Heart right ventricle (tissue), 16 donors: Measurements from ENCODE around the gene ZNF136. TPM values are rescaled to one million over a fixed set of nuclear protein-coding genes. Genes with fewer than 3 reads are reported as not detected.

Source experiments
- ATAC-seq, 8 donors: fragments of 200-7000 bp; cut with Tn5 transposase; one replicate each; pipeline ENCODE4 v1.9.1; 2020; ENCODE audit warnings: mild to moderate bottlenecking in 8 of 8, moderate library complexity in 8 of 8, moderate number of reproducible peaks in 1 of 8
- DNase-seq, 2 donors: peaks; one replicate each; pipeline ENCODE4 v3.0.0-alpha.2; 2020
- H3K27ac ChIP-seq, 10 donors: fragments of 200-600 bp; sonication (generic) in 2 of 10; one replicate each; pipeline versions ENCODE4 v1.5.0 to v1.8.0; 2020 to 2022; ENCODE audit warnings: mild to moderate bottlenecking in 3 of 10
- H3K27me3 ChIP-seq, 7 donors: fragments of 200-600 bp; one replicate each; pipeline ENCODE4 v1.8.0; 2021 to 2022; ENCODE audit warnings: mild to moderate bottlenecking in 2 of 7
- H3K36me3 ChIP-seq, 9 donors: fragments of 200-600 bp; sonication (generic) in 1 of 9; one replicate each; pipeline versions ENCODE4 v1.5.0 to v1.8.0; 2020 to 2022; ENCODE audit warnings: mild to moderate bottlenecking in 2 of 9
- H3K4me1 ChIP-seq, 9 donors: fragments of 200-600 bp; sonication (generic) in 1 of 9; one replicate each; pipeline versions ENCODE4 v1.5.0 to v1.8.0; 2020 to 2022; ENCODE audit warnings: mild to moderate bottlenecking in 4 of 9
- H3K4me3 ChIP-seq, 10 donors: fragments of 200-600 bp; sonication (generic) in 2 of 10; one replicate each; pipeline versions ENCODE4 v1.5.0 to v1.8.0; 2020 to 2022; ENCODE audit warnings: mild to moderate bottlenecking in 7 of 10, moderate library complexity in 2 of 10
- H3K9me3 ChIP-seq, 11 donors: fragments of 200-600 bp in 10 of 11; sonication (generic) in 2 of 11; one replicate each; pipeline versions ENCODE4 v1.5.0 to v1.8.0; 2013 to 2022; ENCODE audit warnings: mild to moderate bottlenecking in 2 of 11, control low read depth in 1 of 11, moderate library complexity in 1 of 11
- CTCF ChIP-seq, 9 donors: fragments of 200-600 bp; sonication (generic) in 2 of 9; IDR thresholded peaks; one replicate each; pipeline versions ENCODE4 v1.5.0 to v1.8.0; 2021 to 2022; ENCODE audit warnings: antibody characterized with exemption in 9 of 9, mild to moderate bottlenecking in 5 of 9, moderate library complexity in 1 of 9
- WGBS, 2 donors: extraction: QIAGEN DNeasy Blood & Tissue Kit; methylation state at CpG; one replicate each; pipeline ENCODE4 v1.1.7; 2013; ENCODE audit warnings: inconsistent platforms in 1 of 2; 5-methylcytosine and 5-hydroxymethylcytosine counted together
- intact Hi-C, 10 donors: fragments of 100-400 bp; cut with DNase I; formaldehyde crosslinking; loops; one replicate each; pipeline versions ENCODE4 v1.11.1 to v1.14.2; 2022
- polyA plus RNA-seq, 2 donors: library from polyadenylated mRNA; stranded (reverse); fragments of 200-250 nt; gene quantifications; one replicate each; pipeline ENCODE4 v1.2.3, GENCODE V29; 2013
- total RNA-seq, 10 donors: library from RNA; stranded (reverse); fragmentation: NEBNext Ultra II Directional in 3 of 10; extraction: Animal tissue kit (Norgen Biotek cat#: 25700) in 3 of 10; gene quantifications; one replicate each; pipeline versions ENCODE4 v1.2.1 to v1.2.4, GENCODE V29; 2021 to 2023
- donor health status: Arrhythmogenic right ventricular cardiomyopathy.
- donor health status: ischemic (EF 13 %, LVEDD 7.1; RV severe dilation, severe dysfunction).
- donor health status: healthy with polysubstance abuse.
- donor health status: DM: no; HTN: yes; CAD: no.
- donor health status: DM: no; HTN: no; CAD: no.
- donor health status: ischemic (EF 25% LVEDD 6.9; RV normal size, moderate dysfunction).
- donor health status: ischemic (EF 25% LVEDD 5.7; RV mildly dilated, moderate dysfunction).
- donor health status: healthy.
- donor health status: DM: yes; HTN: yes; CAD: no.
- donor health status: Ischemic cardiomyopathy.
- donor health status: ischemic (EF 35%, LVEDD 5.7; RV mildly dilated, moderate dysfunction).
- donor health status: nonischemic (EF 11% LVEDD 7.7; RV severe dilation, severe dysfunction).
- donor health status: DM: yes; HTN: yes; CAD: no.
- donor health status: PGD.
- donor health status: ischemic (EF 29% LVEDD 5.4; RV normal size, mild dysfunction).
- donor health status: nonischemic (EF 23%, LVEDD 6.1; RV moderate dilation, normal function).

ZNF136 gene
- total and polyA plus RNA-seq, 12 donors: 2.0 to 7.1 (median 4.5) TPM

- H3K4me1 ChIP-seq: peaks cover 0 to 25% (median 20%) of the 10 kb centered on the region in 9 donors
- WGBS, 2 donors: 0 to 1% methylated on average over 49 of the region's 49 CpGs
- peak; percentile 95 to 97 for DNase-seq
- intact Hi-C loops: loop anchor here (1.0 to 10.0 kb wide), 22 partner anchors 47 to 417 kb away; partner anchors contain the start of genes ZNF491 (in 4 of the 10), ZNF69 (in 1 of the 10), ZNF844 (in 1 of the 10) and ZNF878 (in 1 of the 10)
- H3K27ac ChIP-seq: peak within 1 kb of the TSS; percentile 44 to 89 (median 78)
- peak within 1 kb of the TSS; percentile 57 to 97 (median 76) for H3K4me3 ChIP-seq
- ATAC-seq: peak; percentile 98 to 100 (median 99)
- no peaks in the 10 kb centered on the region for H3K27me3 ChIP-seq
- peaks cover 0 to 13% (median 0%) of the 10 kb centered on the region in 11 donors for H3K9me3 ChIP-seq
- H3K36me3 ChIP-seq: peaks cover 0 to 43% (median 24%) of the 10 kb centered on the region in 9 donors
- TF ChIP-seq CTCF (IDR thresholded peaks at IDR 0.05): peak in 1 of 9 donors; percentile 10
These were observed 22.9 kb upstream of the ZNF136 start, which contains the start of gene ZNF20 for GRCh38 chr19:12139885-12140544. Gene ZNF20, minus strand, starts transcription at chr19:12140350. Its CDS starts 168 bp downstream, at chr19:12140182.

- peaks cover 0 to 43% (median 24%) of the 10 kb centered on the region in 9 donors for H3K36me3 ChIP-seq
- WGBS, 2 donors: 4% methylated on average over 17 of the region's 17 CpGs
- intact Hi-C loops: loop anchor here (1.0 to 10.0 kb wide), 21 partner anchors 48 to 344 kb away; partner anchors contain the start of genes ZNF491 (in 4 of the 10), ZNF69 (in 1 of the 10), ZNF844 (in 1 of the 10) and ZNF878 (in 1 of the 10)
- no peaks in the 10 kb centered on the region for H3K27me3 ChIP-seq
- peak overlapping the region; percentile 57 to 97 (median 76) for H3K4me3 ChIP-seq
- TF ChIP-seq CTCF (IDR thresholded peaks at IDR 0.05): peak; percentile 91 to 99 (median 94)
- H3K4me1 ChIP-seq: peaks cover 0 to 25% (median 20%) of the 10 kb centered on the region in 9 donors
- H3K9me3 ChIP-seq: peaks cover 0 to 13% (median 0%) of the 10 kb centered on the region in 11 donors
- ATAC-seq (peak; percentile 84 to 94 (median 91)), DNase-seq (peak; percentile 88 to 91)
- H3K27ac ChIP-seq: peak overlapping the region in 8 of 10 donors; percentile 1 to 89 (median 78)
These were observed 22.1 kb upstream of the ZNF136 start for GRCh38 chr19:12140545-12141404.

GRCh38 chr19:12141405-12141736 lies 21.5 kb upstream of the ZNF136 start:
- intact Hi-C loops: loop anchor here (1.0 to 10.0 kb wide), 19 partner anchors 49 to 345 kb away; partner anchors contain the start of genes ZNF491 (in 4 of the 10), ZNF69 (in 1 of the 10) and ZNF878 (in 1 of the 10)

More at GRCh38 chr19:12141405-12141736, 21.5 kb upstream of the ZNF136 start:
- H3K27ac ChIP-seq: no peak overlapping the region
- no peaks in the 10 kb centered on the region for H3K27me3 ChIP-seq
- peaks cover 0 to 19% (median 0%) of the 10 kb centered on the region in 11 donors for H3K9me3 ChIP-seq
- H3K4me3 ChIP-seq: peak overlapping the region in 2 of 10 donors; percentile 85 to 97
- H3K36me3 ChIP-seq: peaks cover 0 to 43% (median 27%) of the 10 kb centered on the region in 9 donors
- peak in 4 of 9 donors; percentile 5 to 31 (median 15) for TF ChIP-seq CTCF (IDR thresholded peaks at IDR 0.05)
- H3K4me1 ChIP-seq: peaks cover 0 to 25% (median 20%) of the 10 kb centered on the region in 9 donors
- ATAC-seq (no peak), DNase-seq (no peak)
- 55 to 59% methylated on average over 10 of the region's 10 CpGs for WGBS, 2 donors
